Measurements from ENCODE around the gene ACP6. TPM values are rescaled to one million over a fixed set of nuclear protein-coding genes. Genes with fewer than 3 reads are reported as not detected.

Gene ACP6
- total and polyA plus RNA-seq, 2 of the 13 experiments (the other 11 are each of a cell fraction or from before 2014, with no cell fraction given): 18.1 to 33.7 TPM

DNA sequence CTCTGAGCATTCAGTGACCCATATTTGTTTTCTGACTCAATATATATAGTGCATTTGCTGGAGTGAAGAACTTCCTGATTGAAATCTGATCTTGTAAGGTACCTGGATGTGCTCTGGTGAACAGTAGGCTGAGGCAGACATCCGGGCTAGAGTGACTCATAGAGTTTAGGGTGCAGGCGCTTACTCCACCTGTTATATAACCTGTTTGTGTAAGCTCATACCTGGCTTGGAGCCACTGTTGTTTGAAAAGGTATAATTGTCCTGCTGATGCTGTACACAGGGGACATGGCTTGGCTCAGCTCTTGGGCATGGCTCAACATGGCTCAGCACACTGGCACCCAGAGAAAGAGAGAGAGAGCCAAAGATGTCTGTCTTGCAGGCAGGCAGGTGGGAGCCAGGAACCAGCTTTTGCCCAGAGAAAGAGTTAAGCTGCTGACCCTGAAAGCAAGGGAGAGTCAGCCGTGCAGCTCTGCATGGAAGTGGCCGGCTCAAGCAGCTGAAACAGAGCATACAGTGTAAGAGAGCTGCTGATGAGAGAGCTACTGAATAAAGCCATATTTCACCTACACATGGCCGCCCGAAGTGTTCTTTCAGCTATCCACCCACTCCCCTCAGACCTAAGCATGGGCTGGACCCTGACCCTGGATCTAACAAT, 46.9 kb upstream of the ACP6 start (continued):
- TF ChIP-seq, protein P1, sequence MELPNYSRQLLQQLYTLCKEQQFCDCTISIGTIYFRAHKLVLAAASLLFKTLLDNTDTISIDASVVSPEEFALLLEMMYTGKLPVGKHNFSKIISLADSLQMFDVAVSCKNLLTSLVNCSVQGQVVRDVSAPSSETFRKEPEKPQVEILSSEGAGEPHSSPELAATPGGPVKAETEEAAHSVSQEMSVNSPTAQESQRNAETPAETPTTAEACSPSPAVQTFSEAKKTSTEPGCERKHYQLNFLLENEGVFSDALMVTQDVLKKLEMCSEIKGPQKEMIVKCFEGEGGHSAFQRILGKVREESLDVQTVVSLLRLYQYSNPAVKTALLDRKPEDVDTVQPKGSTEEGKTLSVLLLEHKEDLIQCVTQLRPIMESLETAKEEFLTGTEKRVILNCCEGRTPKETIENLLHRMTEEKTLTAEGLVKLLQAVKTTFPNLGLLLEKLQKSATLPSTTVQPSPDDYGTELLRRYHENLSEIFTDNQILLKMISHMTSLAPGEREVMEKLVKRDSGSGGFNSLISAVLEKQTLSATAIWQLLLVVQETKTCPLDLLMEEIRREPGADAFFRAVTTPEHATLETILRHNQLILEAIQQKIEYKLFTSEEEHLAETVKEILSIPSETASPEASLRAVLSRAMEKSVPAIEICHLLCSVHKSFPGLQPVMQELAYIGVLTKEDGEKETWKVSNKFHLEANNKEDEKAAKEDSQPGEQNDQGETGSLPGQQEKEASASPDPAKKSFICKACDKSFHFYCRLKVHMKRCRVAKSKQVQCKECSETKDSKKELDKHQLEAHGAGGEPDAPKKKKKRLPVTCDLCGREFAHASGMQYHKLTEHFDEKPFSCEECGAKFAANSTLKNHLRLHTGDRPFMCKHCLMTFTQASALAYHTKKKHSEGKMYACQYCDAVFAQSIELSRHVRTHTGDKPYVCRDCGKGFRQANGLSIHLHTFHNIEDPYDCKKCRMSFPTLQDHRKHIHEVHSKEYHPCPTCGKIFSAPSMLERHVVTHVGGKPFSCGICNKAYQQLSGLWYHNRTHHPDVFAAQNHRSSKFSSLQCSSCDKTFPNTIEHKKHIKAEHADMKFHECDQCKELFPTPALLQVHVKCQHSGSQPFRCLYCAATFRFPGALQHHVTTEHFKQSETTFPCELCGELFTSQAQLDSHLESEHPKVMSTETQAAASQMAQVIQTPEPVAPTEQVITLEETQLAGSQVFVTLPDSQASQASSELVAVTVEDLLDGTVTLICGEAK (IDR thresholded peaks at IDR 0.05): no peak
- TF ChIP-seq, protein P1 (CRISPR knock-in tag; IDR thresholded peaks at IDR 0.05): no peak
- TF ChIP-seq ZNF451 (CRISPR knock-in tag; IDR thresholded peaks at IDR 0.05) (no peak), ZBTB42 (CRISPR knock-in tag; IDR thresholded peaks at IDR 0.05) (no peak), ZNF614 (CRISPR knock-in tag; IDR thresholded peaks at IDR 0.05; ENCODE audit: borderline replicate concordance) (0 out of 2 replicates have a peak, but pooled peaks have one; percentile 29), JUN (CRISPR knock-in tag; IDR thresholded peaks at IDR 0.05) (peak; percentile 84), BATF2 (CRISPR knock-in tag; IDR thresholded peaks at IDR 0.05) (no peak), PHF20 (CRISPR knock-in tag; IDR thresholded peaks at IDR 0.05) (no peak), AHR (CRISPR knock-in tag; IDR thresholded peaks at IDR 0.05) (no peak), MED1 (CRISPR knock-in tag; IDR thresholded peaks at IDR 0.05) (peak; percentile 73), SNAPC5 (CRISPR knock-in tag; IDR thresholded peaks at IDR 0.05; ENCODE audit: borderline replicate concordance) (no peak), EHMT2 (IDR thresholded peaks at IDR 0.05; ENCODE audit: borderline replicate concordance, low read depth, low read length) (no peak), HHEX (CRISPR knock-in tag; IDR thresholded peaks at IDR 0.05) (no peak), NFRKB (IDR thresholded peaks at IDR 0.05) (no peak), SRY (CRISPR knock-in tag; IDR thresholded peaks at IDR 0.05) (no peak), HNRNPLL (IDR thresholded peaks at IDR 0.05; ENCODE audit: low read depth, low read length, poor library complexity, severe bottlenecking) (no peak), SALL1 (CRISPR knock-in tag; IDR thresholded peaks at IDR 0.05) (peak; percentile 35; the same call in 1 of the 2 replicates)
